ENCODE measurements around the gene EXOC6B. TPM values are rescaled to one million over a fixed set of nuclear protein-coding genes. Genes with fewer than 3 reads are reported as not detected.

EXOC6B gene
- total RNA-seq, 2 donors from 2014 or later, result 51.3 to 68.9 TPM

- H3K27me3 Mint-ChIP-seq (ENCODE audit: insufficient read depth), result no peaks in the 10 kb centered on the region
- H3K9me3 ChIP-seq (ENCODE audit: control insufficient read depth, low read length), result peaks cover 4% of the 10 kb centered on the region
- no peaks in the 10 kb centered on the region for H3K27me3 ChIP-seq (ENCODE audit: control insufficient read depth, insufficient read depth, low read length, poor library complexity, severe bottlenecking)
- H3K9ac ChIP-seq (ENCODE audit: extremely low read depth, low read length, poor library complexity, severe bottlenecking), result no peak overlapping the region
- H3K4me1 Mint-ChIP-seq, result no peaks in the 10 kb centered on the region
- no peak for DNase-seq
- no peak for TF ChIP-seq CTCF (conservative IDR thresholded peaks at IDR 0.05)
- H3K4me3 Mint-ChIP-seq, result no peak overlapping the region
- H3K9me3 Mint-ChIP-seq, result peaks cover 2% of the 10 kb centered on the region
- no peaks in the 10 kb centered on the region for H3K4me1 ChIP-seq (ENCODE audit: control insufficient read depth, insufficient read depth, low read length)
- peaks cover 4% of the 10 kb centered on the region for H3K36me3 Mint-ChIP-seq (ENCODE audit: low read depth)
- no peak overlapping the region for H3K27ac Mint-ChIP-seq
- H3K36me3 ChIP-seq (ENCODE audit: control insufficient read depth, insufficient read depth, low read length), result no peaks in the 10 kb centered on the region
- WGBS, 2 experiments (ENCODE audit: insufficient coverage in 1 of 2, insufficient read length in 1 of 2), result 94 to 95% methylated on average over 2 of the region's 2 CpGs
- no peak overlapping the region for H3K4me3 ChIP-seq (ENCODE audit: low read length)
- no peak overlapping the region for H3K27ac ChIP-seq (ENCODE audit: low read depth, low read length)
Measured at GRCh38 chr2:72415241-72415661, 410.6 kb downstream of the EXOC6B start.

- WGBS, 2 experiments (ENCODE audit: insufficient coverage in 1 of 2, insufficient read length in 1 of 2), result 80 to 82% methylated on average over 2 of the region's 2 CpGs
- H3K4me3 ChIP-seq (ENCODE audit: low read length), result no peak overlapping the region
- no peaks in the 10 kb centered on the region for H3K4me1 ChIP-seq (ENCODE audit: control insufficient read depth, insufficient read depth, low read length)
- TF ChIP-seq CTCF (conservative IDR thresholded peaks at IDR 0.05), result no peak
- DNase-seq, result no peak
- H3K36me3 Mint-ChIP-seq (ENCODE audit: low read depth), result peaks cover 8% of the 10 kb centered on the region
- H3K4me1 Mint-ChIP-seq, result no peaks in the 10 kb centered on the region
- H3K9me3 ChIP-seq (ENCODE audit: control insufficient read depth, low read length), result no peaks in the 10 kb centered on the region
- H3K27ac ChIP-seq (ENCODE audit: low read depth, low read length), result peak overlapping the region; percentile 36
- no peaks in the 10 kb centered on the region for H3K27me3 ChIP-seq (ENCODE audit: control insufficient read depth, insufficient read depth, low read length, poor library complexity, severe bottlenecking)
- peaks cover 4% of the 10 kb centered on the region for H3K9me3 Mint-ChIP-seq
- no peaks in the 10 kb centered on the region for H3K27me3 Mint-ChIP-seq (ENCODE audit: insufficient read depth)
- no peak overlapping the region for H3K27ac Mint-ChIP-seq
- no peaks in the 10 kb centered on the region for H3K36me3 ChIP-seq (ENCODE audit: control insufficient read depth, insufficient read depth, low read length)
- no peak overlapping the region for H3K4me3 Mint-ChIP-seq
- H3K9ac ChIP-seq (ENCODE audit: extremely low read depth, low read length, poor library complexity, severe bottlenecking), result no peak overlapping the region
Measured at GRCh38 chr2:72414137-72414760, 411.6 kb downstream of the EXOC6B start.

GRCh38 chr2:72413716-72414115 is 412.1 kb downstream of the EXOC6B start:
- DNase-seq, result no peak
- Mint-ChIP-seq H3K27me3 (ENCODE audit: insufficient read depth) (no peaks in the 10 kb centered on the region), H3K36me3 (ENCODE audit: low read depth) (peaks cover 8% of the 10 kb centered on the region), H3K4me1 (no peaks in the 10 kb centered on the region), H3K27ac (no peak overlapping the region), H3K9me3 (peaks cover 4% of the 10 kb centered on the region), H3K4me3 (no peak overlapping the region)
- Histone ChIP-seq H3K4me3 (ENCODE audit: low read length) (no peak overlapping the region), H3K36me3 (ENCODE audit: control insufficient read depth, insufficient read depth, low read length) (no peaks in the 10 kb centered on the region), H3K9ac (ENCODE audit: extremely low read depth, low read length, poor library complexity, severe bottlenecking) (no peak overlapping the region), H3K27me3 (ENCODE audit: control insufficient read depth, insufficient read depth, low read length, poor library complexity, severe bottlenecking) (no peaks in the 10 kb centered on the region), H3K4me1 (ENCODE audit: control insufficient read depth, insufficient read depth, low read length) (no peaks in the 10 kb centered on the region), H3K27ac (ENCODE audit: low read depth, low read length) (no peak overlapping the region), H3K9me3 (ENCODE audit: control insufficient read depth, low read length) (no peaks in the 10 kb centered on the region)
- 92 to 97% methylated on average over 1 of the region's 1 CpG for WGBS, 2 experiments (ENCODE audit: insufficient coverage in 1 of 2, insufficient read length in 1 of 2)
- TF ChIP-seq CTCF (conservative IDR thresholded peaks at IDR 0.05), result no peak
